Activated CD8-positive, alpha-beta memory T cell treated with anti-CD3 and anti-CD28 coated beads, Interleukin-2, amount 10 ng/mL, durations not matched to agents 7 days and 5 days (primary cell): ENCODE results near the gene MBNL3. TPM values are rescaled to one million over a fixed set of nuclear protein-coding genes. Genes with fewer than 3 reads are reported as not detected.
"Not testable (repeated sequence)": the region's sequence is repeated elsewhere in the genome, so short reads cannot be mapped to it uniquely, and the experiment has no call there.

ENCODE experiments used
- ATAC-seq: fragments of 150-1000 bp; cut with Tn5 transposase; one replicate; pipeline ENCODE4 v1.10.0; 2021; ENCODE audit warnings: moderate library complexity
- CTCF ChIA-PET: fragments of 350-600 bp; sonication (Branson Sonifier 250); formaldehyde crosslinking; loops from one replicate; lab custom pipeline; 2021; ENCODE audit warnings: antibody characterized with exemption; lab: Charles Lee
- DNase-seq: peaks from one replicate; pipeline ENCODE4 v3.0.0-alpha.2; 2020
- H3K27ac Mint-ChIP-seq: one replicate; pipeline ENCODE4 v1.8.0; 2021; ENCODE audit warnings: mild to moderate bottlenecking, mixed read lengths
- H3K27me3 Mint-ChIP-seq: one replicate; pipeline ENCODE4 v1.8.0; 2021; ENCODE audit warnings: mixed read lengths
- H3K36me3 Mint-ChIP-seq: one replicate; pipeline ENCODE4 v1.8.0; 2021; ENCODE audit warnings: mild to moderate bottlenecking, mixed read lengths
- H3K4me1 Mint-ChIP-seq: one replicate; pipeline ENCODE4 v1.8.0; 2021; ENCODE audit warnings: mixed read lengths
- H3K4me3 Mint-ChIP-seq: one replicate; pipeline ENCODE4 v1.8.0; 2021; ENCODE audit warnings: mild to moderate bottlenecking, moderate library complexity, mixed read lengths
- H3K9me3 Mint-ChIP-seq: one replicate; pipeline ENCODE4 v1.8.0; 2022; ENCODE audit warnings: low read depth, mixed read lengths
- total RNA-seq, 2 experiments: library from RNA; stranded (reverse); gene quantifications; one replicate each; pipeline ENCODE4 v1.2.3, GENCODE V29; 2021

MBNL3 gene
- total RNA-seq, 2 experiments from 2014 or later = 23.2 to 25.1 TPM

GRCh38 chrX:132467989-132468388 lies 20.8 kb downstream of the MBNL3 start:
- no peaks in the 10 kb centered on the region for H3K9me3 Mint-ChIP-seq
- DNase-seq (no peak), ATAC-seq (no peak)
- CTCF ChIA-PET = no interaction called here
- no peaks in the 10 kb centered on the region for H3K27me3 Mint-ChIP-seq
- H3K36me3 Mint-ChIP-seq = no peaks in the 10 kb centered on the region
- H3K4me3 Mint-ChIP-seq = no peak overlapping the region
- H3K4me1 Mint-ChIP-seq = no peaks in the 10 kb centered on the region
- H3K27ac Mint-ChIP-seq = no peak overlapping the region

- H3K9me3 Mint-ChIP-seq = no peaks in the 10 kb centered on the region
- no peak overlapping the region for H3K27ac Mint-ChIP-seq
- H3K27me3 Mint-ChIP-seq = no peaks in the 10 kb centered on the region
- no peaks in the 10 kb centered on the region for H3K4me1 Mint-ChIP-seq
- no peak overlapping the region for H3K4me3 Mint-ChIP-seq
- DNase-seq (no peak), ATAC-seq (no peak)
- H3K36me3 Mint-ChIP-seq = no peaks in the 10 kb centered on the region
- CTCF ChIA-PET = no interaction called here
Observed at GRCh38 chrX:132467026-132467425, 21.8 kb downstream of the MBNL3 start.

- ATAC-seq (no peak), DNase-seq (no peak)
- H3K9me3 Mint-ChIP-seq = no peaks in the 10 kb centered on the region
- no peak overlapping the region for H3K4me3 Mint-ChIP-seq
- no peaks in the 10 kb centered on the region for H3K4me1 Mint-ChIP-seq
- no peak overlapping the region for H3K27ac Mint-ChIP-seq
- H3K36me3 Mint-ChIP-seq = peaks cover 2% of the 10 kb centered on the region
- no peaks in the 10 kb centered on the region for H3K27me3 Mint-ChIP-seq
- CTCF ChIA-PET = interaction anchor here (0.9 to 1.1 kb wide), 2 partner anchors 50 to 243 kb away, joined by 3 read pairs; no protein-coding TSS in a partner anchor
Observed at GRCh38 chrX:132463411-132463810, 25.4 kb downstream of the MBNL3 start.

- H3K27me3 Mint-ChIP-seq = no peaks in the 10 kb centered on the region
- H3K9me3 Mint-ChIP-seq = no peaks in the 10 kb centered on the region
- no peak overlapping the region for H3K4me3 Mint-ChIP-seq
- H3K36me3 Mint-ChIP-seq = peaks cover 2% of the 10 kb centered on the region
- CTCF ChIA-PET = no interaction called here
- H3K4me1 Mint-ChIP-seq = no peaks in the 10 kb centered on the region
- no peak for ATAC-seq
- H3K27ac Mint-ChIP-seq = no peak overlapping the region
- DNase-seq = no peak
Observed at GRCh38 chrX:132461886-132462285, 27.0 kb downstream of the MBNL3 start.

- H3K4me3 Mint-ChIP-seq = no peak overlapping the region
Observed at GRCh38 chrX:132452911-132453550, 35.8 kb downstream of the MBNL3 start.

GRCh38 chrX:132445909-132446308 lies 42.9 kb downstream of the MBNL3 start:
- ATAC-seq, CTCF ChIA-PET, DNase-seq, H3K9me3 Mint-ChIP-seq, H3K4me3 Mint-ChIP-seq, H3K27me3 Mint-ChIP-seq, H3K4me1 Mint-ChIP-seq, H3K36me3 Mint-ChIP-seq, H3K27ac Mint-ChIP-seq: not testable (repeated sequence)

More at GRCh38 chrX:132452911-132453550, 35.8 kb downstream of the MBNL3 start:
- H3K4me1 Mint-ChIP-seq = no peaks in the 10 kb centered on the region
- DNase-seq = no peak
- CTCF ChIA-PET = no interaction called here
- peaks cover 12% of the 10 kb centered on the region for H3K36me3 Mint-ChIP-seq
- peaks cover 7% of the 10 kb centered on the region for H3K9me3 Mint-ChIP-seq
- ATAC-seq = no peak
- H3K27ac Mint-ChIP-seq = no peak overlapping the region
- H3K27me3 Mint-ChIP-seq = no peaks in the 10 kb centered on the region

- CTCF ChIA-PET = no interaction called here
- peaks cover 5% of the 10 kb centered on the region for H3K9me3 Mint-ChIP-seq
- H3K4me1 Mint-ChIP-seq = no peaks in the 10 kb centered on the region
- H3K36me3 Mint-ChIP-seq = peaks cover 6% of the 10 kb centered on the region
- no peak overlapping the region for H3K4me3 Mint-ChIP-seq
- H3K27me3 Mint-ChIP-seq = no peaks in the 10 kb centered on the region
- ATAC-seq (no peak), DNase-seq (no peak)
- H3K27ac Mint-ChIP-seq = no peak overlapping the region
Observed at GRCh38 chrX:132444936-132445335, 43.9 kb downstream of the MBNL3 start.

- peaks cover 2% of the 10 kb centered on the region for H3K36me3 Mint-ChIP-seq
- no peaks in the 10 kb centered on the region for H3K27me3 Mint-ChIP-seq
- H3K27ac Mint-ChIP-seq = no peak overlapping the region
- CTCF ChIA-PET = no interaction called here
- no peak for DNase-seq
- no peaks in the 10 kb centered on the region for H3K4me1 Mint-ChIP-seq
- no peak for ATAC-seq
- peaks cover under 1% of the 10 kb centered on the region for H3K9me3 Mint-ChIP-seq
- H3K4me3 Mint-ChIP-seq = no peak overlapping the region
Observed at GRCh38 chrX:132443196-132444135, 45.4 kb downstream of the MBNL3 start.

GRCh38 chrX:132442691-132443090 lies 46.1 kb downstream of the MBNL3 start:
- CTCF ChIA-PET = no interaction called here
- H3K27me3 Mint-ChIP-seq = no peaks in the 10 kb centered on the region
- H3K27ac Mint-ChIP-seq = no peak overlapping the region
- H3K9me3 Mint-ChIP-seq = no peaks in the 10 kb centered on the region
- no peak for DNase-seq
- peaks cover 2% of the 10 kb centered on the region for H3K36me3 Mint-ChIP-seq
- no peak for ATAC-seq
- H3K4me1 Mint-ChIP-seq = no peaks in the 10 kb centered on the region
- no peak overlapping the region for H3K4me3 Mint-ChIP-seq

GRCh38 chrX:132435222-132435621 lies 53.6 kb downstream of the MBNL3 start:
- Mint-ChIP-seq H3K27me3 (no peaks in the 10 kb centered on the region), H3K4me1 (no peaks in the 10 kb centered on the region), H3K4me3 (no peak overlapping the region), H3K9me3 (no peaks in the 10 kb centered on the region), H3K36me3 (peaks cover 10% of the 10 kb centered on the region), H3K27ac (no peak overlapping the region)
- CTCF ChIA-PET = no interaction called here
- no peak for ATAC-seq
- DNase-seq = no peak

- no peaks in the 10 kb centered on the region for H3K27me3 Mint-ChIP-seq
- H3K27ac Mint-ChIP-seq = no peak overlapping the region
- H3K9me3 Mint-ChIP-seq = no peaks in the 10 kb centered on the region
- no peaks in the 10 kb centered on the region for H3K4me1 Mint-ChIP-seq
- H3K36me3 Mint-ChIP-seq = peaks cover 10% of the 10 kb centered on the region
- CTCF ChIA-PET = no interaction called here
- no peak overlapping the region for H3K4me3 Mint-ChIP-seq
- ATAC-seq (no peak), DNase-seq (no peak)
Observed at GRCh38 chrX:132433551-132433950, 55.3 kb downstream of the MBNL3 start.

GRCh38 chrX:132433001-132433400 lies 55.8 kb downstream of the MBNL3 start:
- Mint-ChIP-seq H3K36me3 (peaks cover 10% of the 10 kb centered on the region), H3K27ac (no peak overlapping the region), H3K4me3 (no peak overlapping the region), H3K4me1 (no peaks in the 10 kb centered on the region), H3K27me3 (no peaks in the 10 kb centered on the region), H3K9me3 (no peaks in the 10 kb centered on the region)
- ATAC-seq (no peak), DNase-seq (no peak)
- CTCF ChIA-PET = interaction anchor here (0.7 kb wide), 1 partner anchor 199 kb away, joined by 3 read pairs; no protein-coding TSS in a partner anchor

GRCh38 chrX:132428896-132429295 lies 59.9 kb downstream of the MBNL3 start:
- ATAC-seq = no peak
- CTCF ChIA-PET = no interaction called here
- DNase-seq = no peak
- Mint-ChIP-seq H3K27ac (no peak overlapping the region), H3K9me3 (no peaks in the 10 kb centered on the region), H3K4me3 (no peak overlapping the region), H3K4me1 (peaks cover 6% of the 10 kb centered on the region), H3K27me3 (no peaks in the 10 kb centered on the region), H3K36me3 (peaks cover 4% of the 10 kb centered on the region)
